NCI-H2227 treated with DMSO at 0.1 percent for 48 hours (cell line): ENCODE measurements around the gene ATP5PB.

Experiments
- DNase-seq: peaks from one replicate; lab custom pipeline; 2025; lab: John Stamatoyannopoulos, UW

The ATP5PB gene

DNA sequence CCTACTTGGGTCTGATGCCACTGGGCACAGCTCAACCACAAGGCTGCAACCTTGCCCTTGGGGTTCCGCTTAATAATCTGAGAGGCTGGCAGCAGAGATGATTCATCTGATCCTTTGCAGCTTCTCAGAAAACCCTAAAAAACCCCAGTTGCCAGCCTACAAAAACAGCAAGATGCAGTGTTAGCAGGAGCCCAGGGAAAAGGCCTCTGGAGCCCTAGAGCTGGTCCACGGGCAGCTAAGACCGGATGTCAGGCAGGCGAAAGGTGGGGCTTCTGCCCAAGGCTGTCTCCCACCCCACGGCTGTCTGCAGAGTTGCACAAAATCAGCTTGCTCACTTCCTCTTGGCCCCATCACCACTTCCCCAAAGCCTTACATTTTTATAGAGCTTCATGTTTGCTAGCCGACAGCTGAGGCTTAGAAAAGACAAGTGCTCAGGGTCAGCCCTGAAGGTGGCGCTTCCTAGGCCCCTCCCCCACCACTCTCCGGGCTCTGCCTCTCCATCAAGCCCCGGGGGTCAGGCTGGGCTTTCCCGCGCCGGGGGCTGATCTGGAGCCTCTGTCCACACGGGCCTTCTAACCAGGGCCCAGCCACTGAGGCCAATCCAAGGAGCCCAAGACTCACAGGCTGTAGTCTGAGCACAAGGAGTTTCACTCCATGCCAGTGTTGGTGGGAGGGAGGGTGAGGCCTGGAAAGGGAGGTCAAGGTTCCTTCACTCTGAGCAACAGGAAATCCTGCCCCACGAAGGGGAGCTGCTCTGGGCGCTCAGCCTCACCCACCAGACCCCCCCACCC, 58.3 kb downstream of the ATP5PB start:
- DNase-seq = peak; percentile 69

GRCh38 chr1:111509997-111510375, 60.7 kb downstream of the ATP5PB start:
- no peak for DNase-seq

GRCh38 chr1:111511370-111511769, 62.1 kb downstream of the ATP5PB start:
- DNase-seq = no peak
